ENCODE measurements around the gene SHH. TPM values are rescaled to one million over a fixed set of nuclear protein-coding genes. Genes with fewer than 3 reads are reported as not detected.

The SHH gene
- polyA plus RNA-seq, 1 donor from 2014 or later, result 1.5 TPM

GRCh38 chr7:155833651-155834050, 21.4 kb upstream of the SHH start:
- Histone ChIP-seq H3F3A (ENCODE audit: insufficient read depth, low read length, poor library complexity, severe bottlenecking) (no peaks in the 10 kb centered on the region), H3K79me2 (replicated peaks; ENCODE audit: insufficient read depth, low read length) (no peaks in the 10 kb centered on the region), H3K27me3 (ENCODE audit: insufficient read depth, low read depth, low read length) (no peaks in the 10 kb centered on the region), H3K27ac (ENCODE audit: low read length) (no peak overlapping the region), H3K4me2 (ENCODE audit: low read length) (no peak overlapping the region), H3K9me2 (ENCODE audit: insufficient read depth, low read length) (no peaks in the 10 kb centered on the region), H3K9me3 (ENCODE audit: low read length) (no peaks in the 10 kb centered on the region), H2AFZ (ENCODE audit: low read depth, low read length) (no peak overlapping the region), H3K9ac (ENCODE audit: low read length) (no peak overlapping the region), H3K4me3 (ENCODE audit: low read length) (no peak overlapping the region), H4K20me1 (ENCODE audit: insufficient read depth) (no peaks in the 10 kb centered on the region), H3K36me3 (ENCODE audit: insufficient read depth, low read length) (no peaks in the 10 kb centered on the region)
- TF ChIP-seq REST (IDR thresholded peaks at IDR 0.05; ENCODE audit: borderline replicate concordance), result no peak

GRCh38 chr7:155832581-155832981, 20.3 kb upstream of the SHH start:
- Histone ChIP-seq H3K4me3 (ENCODE audit: low read length) (no peak overlapping the region), H3K9me3 (ENCODE audit: low read length) (no peaks in the 10 kb centered on the region), H4K20me1 (ENCODE audit: insufficient read depth) (no peaks in the 10 kb centered on the region), H3K4me2 (ENCODE audit: low read length) (no peak overlapping the region), H3K9me2 (ENCODE audit: insufficient read depth, low read length) (no peaks in the 10 kb centered on the region), H3K27me3 (ENCODE audit: insufficient read depth, low read depth, low read length) (no peaks in the 10 kb centered on the region), H3F3A (ENCODE audit: insufficient read depth, low read length, poor library complexity, severe bottlenecking) (no peaks in the 10 kb centered on the region), H2AFZ (ENCODE audit: low read depth, low read length) (no peak overlapping the region), H3K9ac (ENCODE audit: low read length) (no peak overlapping the region), H3K27ac (ENCODE audit: low read length) (no peak overlapping the region), H3K36me3 (ENCODE audit: insufficient read depth, low read length) (no peaks in the 10 kb centered on the region), H3K79me2 (replicated peaks; ENCODE audit: insufficient read depth, low read length) (no peaks in the 10 kb centered on the region)
- TF ChIP-seq EP300 (conservative IDR thresholded peaks at IDR 0.05; ENCODE audit: poor library complexity, severe bottlenecking) (no peak), MXI1 (conservative IDR thresholded peaks at IDR 0.05; ENCODE audit: poor library complexity, severe bottlenecking) (no peak), SMC3 (conservative IDR thresholded peaks at IDR 0.05; ENCODE audit: poor library complexity) (no peak), CTCF (IDR thresholded peaks at IDR 0.05; ENCODE audit: poor library complexity, severe bottlenecking) (no peak), POLR2AphosphoS5 (IDR thresholded peaks at IDR 0.05) (no peak)

GRCh38 chr7:155831807-155832524, 19.7 kb upstream of the SHH start:
- Histone ChIP-seq H3K27me3 (ENCODE audit: insufficient read depth, low read depth, low read length) (no peaks in the 10 kb centered on the region), H2AFZ (ENCODE audit: low read depth, low read length) (no peak overlapping the region), H3K27ac (ENCODE audit: low read length) (no peak overlapping the region), H3K9me3 (ENCODE audit: low read length) (no peaks in the 10 kb centered on the region), H3K4me3 (ENCODE audit: low read length) (no peak overlapping the region), H3F3A (ENCODE audit: insufficient read depth, low read length, poor library complexity, severe bottlenecking) (no peaks in the 10 kb centered on the region), H3K4me2 (ENCODE audit: low read length) (no peak overlapping the region), H3K79me2 (replicated peaks; ENCODE audit: insufficient read depth, low read length) (no peaks in the 10 kb centered on the region), H3K36me3 (ENCODE audit: insufficient read depth, low read length) (no peaks in the 10 kb centered on the region), H3K9ac (ENCODE audit: low read length) (no peak overlapping the region), H3K9me2 (ENCODE audit: insufficient read depth, low read length) (no peaks in the 10 kb centered on the region), H4K20me1 (ENCODE audit: insufficient read depth) (no peaks in the 10 kb centered on the region)
- TF ChIP-seq CTCF (IDR thresholded peaks at IDR 0.05; ENCODE audit: poor library complexity, severe bottlenecking), result no peak
